GM23338 (cell line): ENCODE measurements around the gene LAD1. TPM values are rescaled to one million over a fixed set of nuclear protein-coding genes. Genes with fewer than 3 reads are reported as not detected.

Experiments used
- ATAC-seq: fragments of 200-7000 bp; cut with Tn5 transposase; 3 replicates; pipeline ENCODE4 v1.9.1; 2020
- DNase-seq: peaks from one replicate; pipeline ENCODE4 v3.0.0-alpha.2; 2015; ENCODE audit warnings: low spot score
- H2AFZ ChIP-seq: fragments of 200-600 bp; sonication (generic); 2 replicates; pipeline ENCODE4 v1.8.0; 2016; ENCODE audit warnings: antibody characterized with exemption, mild to moderate bottlenecking, moderate library complexity
- H3F3A ChIP-seq: fragments of 200-600 bp; sonication (generic); replicated peaks from 2 replicates; pipeline ENCODE4 v1.8.0; 2017; ENCODE audit warnings: antibody characterized with exemption, mixed run types, low read depth
- H3K27ac ChIP-seq: fragments of 200-600 bp; sonication (generic); 2 replicates; pipeline ENCODE4 v1.6.1; 2016; ENCODE audit warnings: low read depth
- H3K27me3 ChIP-seq: fragments of 200-600 bp; sonication (generic); 2 replicates; pipeline ENCODE4 v1.8.0; 2016; ENCODE audit warnings: mild to moderate bottlenecking, mixed run types, moderate library complexity; ENCODE audit not compliant: insufficient read depth
- H3K36me3 ChIP-seq: fragments of 200-600 bp; sonication (generic); 2 replicates; pipeline ENCODE4 v1.8.0; 2016; ENCODE audit warnings: mild to moderate bottlenecking; ENCODE audit not compliant: insufficient read depth
- H3K4me1 ChIP-seq: fragments of 200-600 bp; sonication (generic); 2 replicates; pipeline ENCODE4 v1.8.0; 2016; ENCODE audit warnings: mild to moderate bottlenecking, moderate library complexity; ENCODE audit not compliant: insufficient read depth
- H3K4me2 ChIP-seq: fragments of 200-600 bp; sonication (generic); 2 replicates; pipeline ENCODE4 v1.7.1; 2017; ENCODE audit warnings: mixed run types
- H3K4me3 ChIP-seq: fragments of 200-600 bp; sonication (generic); 2 replicates; pipeline ENCODE4 v1.6.1; 2016; ENCODE audit warnings: mixed run types
- H3K79me2 ChIP-seq: fragments of 200-600 bp; sonication (generic); replicated peaks from 2 replicates; pipeline ENCODE4 v1.8.0; 2017; ENCODE audit warnings: mild to moderate bottlenecking; ENCODE audit not compliant: insufficient read depth
- H3K9me2 ChIP-seq: fragments of 200-600 bp; sonication (generic); 2 replicates; pipeline ENCODE4 v1.8.0; 2017; ENCODE audit not compliant: insufficient read depth
- H4K20me1 ChIP-seq: fragments of 200-600 bp; sonication (generic); replicated peaks from 2 replicates; pipeline ENCODE4 v1.8.0; 2017; ENCODE audit warnings: mild to moderate bottlenecking; ENCODE audit not compliant: insufficient read depth
- H3K27ac Mint-ChIP-seq: 2 replicates; pipeline ENCODE4 v1.8.0; 2020; ENCODE audit warnings: inconsistent platforms, mild to moderate bottlenecking, moderate library complexity, mixed read lengths
- H3K27me3 Mint-ChIP-seq: 3 replicates; pipeline ENCODE4 v1.8.0; 2022; ENCODE audit warnings: low read depth, mild to moderate bottlenecking, moderate library complexity, mixed read lengths, inconsistent platforms; ENCODE audit not compliant: insufficient read depth, poor library complexity
- H3K36me3 Mint-ChIP-seq: 3 replicates; pipeline ENCODE4 v1.8.0; 2021; ENCODE audit warnings: low read depth, mild to moderate bottlenecking, inconsistent platforms, moderate library complexity, mixed read lengths
- H3K4me1 Mint-ChIP-seq: 3 replicates; pipeline ENCODE4 v1.8.0; 2020; ENCODE audit warnings: mild to moderate bottlenecking, inconsistent platforms, mixed read lengths
- H3K4me3 Mint-ChIP-seq: 3 replicates; pipeline ENCODE4 v1.8.0; 2021; ENCODE audit warnings: moderate library complexity, mild to moderate bottlenecking, inconsistent platforms, mixed read lengths
- H3K9me3 Mint-ChIP-seq: 3 replicates; pipeline ENCODE4 v1.8.0; 2020; ENCODE audit warnings: moderate library complexity, mild to moderate bottlenecking, inconsistent platforms, mixed read lengths
- CTCF ChIP-seq, 2 experiments: fragments of 200-600 bp in 1 of 2; sonication (generic) in 1 of 2; conservative IDR thresholded peaks; 2 replicates each; pipeline versions ENCODE4 v1.5.1 to v1.6.1; 2016 to 2017; ENCODE audit warnings: antibody characterized with exemption in 2 of 2, low read depth in 2 of 2, mild to moderate bottlenecking in 2 of 2, moderate library complexity in 1 of 2
- ETS1 ChIP-seq: IDR thresholded peaks from 2 replicates; pipeline ENCODE4 v1.6.1; 2016; ENCODE audit warnings: antibody characterized with exemption
- EZH2 ChIP-seq: fragments of 200-600 bp; sonication (generic); IDR thresholded peaks from one replicate; pipeline ENCODE4 v1.8.0; 2017; ENCODE audit warnings: antibody characterized with exemption, mild to moderate bottlenecking, low read depth; ENCODE audit not compliant: unreplicated experiment
- EZH2phosphoT487 ChIP-seq: fragments of 200-600 bp; sonication (generic); IDR thresholded peaks from one replicate; pipeline ENCODE4 v1.8.1; 2018; ENCODE audit warnings: antibody characterized with exemption; ENCODE audit not compliant: unreplicated experiment
- JUNB ChIP-seq: IDR thresholded peaks from one replicate; pipeline ENCODE4 v1.6.1; 2016; ENCODE audit warnings: antibody characterized with exemption; ENCODE audit not compliant: unreplicated experiment
- NANOG ChIP-seq: IDR thresholded peaks from 2 replicates; pipeline ENCODE4 v1.6.1; 2016; ENCODE audit warnings: antibody characterized with exemption, borderline replicate concordance
- POLR2AphosphoS5 ChIP-seq: IDR thresholded peaks from 2 replicates; pipeline ENCODE4 v1.6.1; 2016; ENCODE audit warnings: antibody characterized with exemption, low read depth
- REST ChIP-seq: IDR thresholded peaks from one replicate; pipeline ENCODE4 v1.6.1; 2018; ENCODE audit warnings: antibody characterized with exemption; ENCODE audit not compliant: unreplicated experiment
- ZNF331 ChIP-seq: fragments of 250-450 bp; sonication (Bioruptor Pico); IDR thresholded peaks from 2 replicates; pipeline ENCODE4 v1.5.0; 2020; ENCODE audit warnings: low read depth, mild to moderate bottlenecking, moderate library complexity
- ZNF462 ChIP-seq: fragments of 250-450 bp; sonication (Bioruptor Pico); IDR thresholded peaks from 2 replicates; pipeline ENCODE4 v1.5.0; 2020; ENCODE audit warnings: mild to moderate bottlenecking, moderate library complexity
- polyA plus RNA-seq: library from polyadenylated mRNA; unstranded; fragments of >200 nt; fragmentation: Nextera tagmentation; extraction: Ambion mirVana; gene quantifications from 2 replicates; pipeline ENCODE4 v1.2.1, GENCODE V29; 2016
- total RNA-seq: library from RNA; depleted of rRNA; stranded (reverse); fragments of >200 nt; shearing (Covaris generic); gene quantifications from 2 replicates; pipeline ENCODE4 v1.2.3, GENCODE V29; 2014

The LAD1 gene
- total and polyA plus RNA-seq, 2 experiments from 2014 or later = 17.6 to 18.9 TPM

GRCh38 chr1:201357211-201357610 lies 41.9 kb downstream of the LAD1 start (continued):
- TF ChIP-seq ETS1 (no peak), REST (no peak), ZNF331 (CRISPR knock-in tag) (no peak), POLR2AphosphoS5 (no peak)

- Histone ChIP-seq H3K27me3 (no peaks in the 10 kb centered on the region), H3K27ac (no peak overlapping the region), H3F3A (no peaks in the 10 kb centered on the region), H3K79me2 (no peaks in the 10 kb centered on the region), H3K4me2 (no peak overlapping the region), H4K20me1 (no peaks in the 10 kb centered on the region), H2AFZ (no peak overlapping the region), H3K4me3 (no peak overlapping the region), H3K36me3 (no peaks in the 10 kb centered on the region), H3K9me2 (no peaks in the 10 kb centered on the region), H3K4me1 (peaks cover under 1% of the 10 kb centered on the region; the same call in 1 of the 2 replicates)
- Mint-ChIP-seq H3K4me1 (peaks cover 17% of the 10 kb centered on the region), H3K36me3 (no peaks in the 10 kb centered on the region), H3K4me3 (no peak overlapping the region), H3K9me3 (no peaks in the 10 kb centered on the region), H3K27me3 (peaks cover 24% of the 10 kb centered on the region), H3K27ac (no peak overlapping the region)
- DNase-seq (no peak), ATAC-seq (no peak)
- no peak for TF ChIP-seq EZH2phosphoT487
- no peak for TF ChIP-seq ETS1
- TF ChIP-seq ZNF462 = no peak
- TF ChIP-seq POLR2AphosphoS5 = no peak
- TF ChIP-seq JUNB = no peak
- TF ChIP-seq CTCF (conservative IDR thresholded peaks at IDR 0.05; ENCODE audit: low read depth in 2 of 2) = no peak
- TF ChIP-seq NANOG = no peak
- TF ChIP-seq EZH2 = no peak
Measured at GRCh38 chr1:201356701-201357100, 42.4 kb downstream of the LAD1 start.
